ENCODE results near the gene DOCK1. TPM values are rescaled to one million over a fixed set of nuclear protein-coding genes. Genes with fewer than 3 reads are reported as not detected.

Gene DOCK1
- polyA plus RNA-seq, 1 donor from 2014 or later: 2.7 TPM

- Histone ChIP-seq H3K4me2 (ENCODE audit: low read length) (no peak overlapping the region), H3K4me3 (ENCODE audit: low read length) (no peak overlapping the region), H3K27ac (ENCODE audit: low read length) (no peak overlapping the region), H3K9ac (ENCODE audit: low read length) (no peak overlapping the region), H3K9me2 (ENCODE audit: insufficient read depth, low read length) (no peaks in the 10 kb centered on the region), H3K27me3 (ENCODE audit: insufficient read depth, low read depth, low read length) (no peaks in the 10 kb centered on the region), H4K20me1 (ENCODE audit: insufficient read depth) (no peaks in the 10 kb centered on the region), H3K79me2 (replicated peaks; ENCODE audit: insufficient read depth, low read length) (no peaks in the 10 kb centered on the region), H2AFZ (ENCODE audit: low read depth, low read length) (no peak overlapping the region), H3K9me3 (ENCODE audit: low read length) (no peaks in the 10 kb centered on the region), H3K36me3 (ENCODE audit: insufficient read depth, low read length) (no peaks in the 10 kb centered on the region), H3F3A (ENCODE audit: insufficient read depth, low read length, poor library complexity, severe bottlenecking) (no peaks in the 10 kb centered on the region)
- no peak for TF ChIP-seq CTCF (IDR thresholded peaks at IDR 0.05; ENCODE audit: poor library complexity, severe bottlenecking)
- TF ChIP-seq EP300 (conservative IDR thresholded peaks at IDR 0.05; ENCODE audit: poor library complexity, severe bottlenecking): no peak
- TF ChIP-seq TAF1 (IDR thresholded peaks at IDR 0.05; ENCODE audit: low read depth): no peak
- TF ChIP-seq REST (IDR thresholded peaks at IDR 0.05; ENCODE audit: borderline replicate concordance): no peak
- TF ChIP-seq SMC3 (conservative IDR thresholded peaks at IDR 0.05; ENCODE audit: poor library complexity): no peak
- no peak for TF ChIP-seq EZH2 (IDR thresholded peaks at IDR 0.05; ENCODE audit: borderline replicate concordance, insufficient read depth, low read length, poor library complexity, severe bottlenecking)
- TF ChIP-seq RAD21 (conservative IDR thresholded peaks at IDR 0.05): no peak
- no peak for TF ChIP-seq MXI1 (conservative IDR thresholded peaks at IDR 0.05; ENCODE audit: poor library complexity, severe bottlenecking)
These were observed 505.8 kb downstream of the DOCK1 start for GRCh38 chr10:127411062-127411461.

- Histone ChIP-seq H2AFZ (ENCODE audit: low read depth, low read length) (no peak overlapping the region), H3K4me2 (ENCODE audit: low read length) (no peak overlapping the region), H3F3A (ENCODE audit: insufficient read depth, low read length, poor library complexity, severe bottlenecking) (no peaks in the 10 kb centered on the region), H3K36me3 (ENCODE audit: insufficient read depth, low read length) (no peaks in the 10 kb centered on the region), H3K27me3 (ENCODE audit: insufficient read depth, low read depth, low read length) (no peaks in the 10 kb centered on the region), H3K27ac (ENCODE audit: low read length) (no peak overlapping the region), H3K79me2 (replicated peaks; ENCODE audit: insufficient read depth, low read length) (no peaks in the 10 kb centered on the region), H4K20me1 (ENCODE audit: insufficient read depth) (no peaks in the 10 kb centered on the region), H3K4me3 (ENCODE audit: low read length) (no peak overlapping the region), H3K9ac (ENCODE audit: low read length) (no peak overlapping the region), H3K9me2 (ENCODE audit: insufficient read depth, low read length) (no peaks in the 10 kb centered on the region), H3K9me3 (ENCODE audit: low read length) (no peaks in the 10 kb centered on the region)
- no peak for TF ChIP-seq RAD21 (conservative IDR thresholded peaks at IDR 0.05)
- no peak for TF ChIP-seq MXI1 (conservative IDR thresholded peaks at IDR 0.05; ENCODE audit: poor library complexity, severe bottlenecking)
- TF ChIP-seq EP300 (conservative IDR thresholded peaks at IDR 0.05; ENCODE audit: poor library complexity, severe bottlenecking): no peak
- TF ChIP-seq SMC3 (conservative IDR thresholded peaks at IDR 0.05; ENCODE audit: poor library complexity): no peak
- no peak for TF ChIP-seq EZH2 (IDR thresholded peaks at IDR 0.05; ENCODE audit: borderline replicate concordance, insufficient read depth, low read length, poor library complexity, severe bottlenecking)
- no peak for TF ChIP-seq POLR2AphosphoS5 (IDR thresholded peaks at IDR 0.05)
- TF ChIP-seq CTCF (IDR thresholded peaks at IDR 0.05; ENCODE audit: poor library complexity, severe bottlenecking): no peak
- TF ChIP-seq TAF1 (IDR thresholded peaks at IDR 0.05; ENCODE audit: low read depth): no peak
- TF ChIP-seq REST (IDR thresholded peaks at IDR 0.05; ENCODE audit: borderline replicate concordance): no peak
These were observed 508.1 kb downstream of the DOCK1 start for GRCh38 chr10:127413326-127413725.

All from neural cell (in vitro differentiated cells).